Suprapubic skin (tissue), 4 donors: ENCODE results near the gene ZFYVE28.
"Not testable (repeated sequence)": the region's sequence is repeated elsewhere in the genome, so short reads cannot be mapped to it uniquely, and the experiment has no call there.

Experiments
- CTCF ChIP-seq, 2 donors: fragments of 200-600 bp in 1 of 2; fragments of 450-650 bp in 1 of 2; sonication (generic) in 1 of 2; IDR thresholded peaks; one replicate each; pipeline ENCODE4 v1.5.1; 2016 to 2019; ENCODE audit warnings: antibody characterized with exemption in 2 of 2, mild to moderate bottlenecking in 1 of 2, moderate library complexity in 1 of 2
- POLR2A ChIP-seq, 2 donors: fragments of 450-650 bp; IDR thresholded peaks; one replicate each; pipeline ENCODE4 v1.6.1; 2017; ENCODE audit warnings: antibody characterized with exemption in 2 of 2, mild to moderate bottlenecking in 2 of 2, moderate library complexity in 2 of 2
- POLR2AphosphoS5 ChIP-seq, 3 donors: sonication (generic); formaldehyde crosslinking; IDR thresholded peaks; one replicate each; pipeline ENCODE4 v1.6.1; 2017; ENCODE audit warnings: antibody characterized with exemption in 3 of 3

- not testable (repeated sequence) for TF ChIP-seq CTCF, POLR2AphosphoS5, POLR2A (IDR thresholded peaks at IDR 0.05)
Measured at GRCh38 chr4:2380589-2380988, 37.9 kb downstream of the ZFYVE28 start.
